Measurements from ENCODE around the gene FOXF2.
A peak's percentile ranks its signal among the peaks of the same experiment; 100 is the strongest.

Gene FOXF2

DNA sequence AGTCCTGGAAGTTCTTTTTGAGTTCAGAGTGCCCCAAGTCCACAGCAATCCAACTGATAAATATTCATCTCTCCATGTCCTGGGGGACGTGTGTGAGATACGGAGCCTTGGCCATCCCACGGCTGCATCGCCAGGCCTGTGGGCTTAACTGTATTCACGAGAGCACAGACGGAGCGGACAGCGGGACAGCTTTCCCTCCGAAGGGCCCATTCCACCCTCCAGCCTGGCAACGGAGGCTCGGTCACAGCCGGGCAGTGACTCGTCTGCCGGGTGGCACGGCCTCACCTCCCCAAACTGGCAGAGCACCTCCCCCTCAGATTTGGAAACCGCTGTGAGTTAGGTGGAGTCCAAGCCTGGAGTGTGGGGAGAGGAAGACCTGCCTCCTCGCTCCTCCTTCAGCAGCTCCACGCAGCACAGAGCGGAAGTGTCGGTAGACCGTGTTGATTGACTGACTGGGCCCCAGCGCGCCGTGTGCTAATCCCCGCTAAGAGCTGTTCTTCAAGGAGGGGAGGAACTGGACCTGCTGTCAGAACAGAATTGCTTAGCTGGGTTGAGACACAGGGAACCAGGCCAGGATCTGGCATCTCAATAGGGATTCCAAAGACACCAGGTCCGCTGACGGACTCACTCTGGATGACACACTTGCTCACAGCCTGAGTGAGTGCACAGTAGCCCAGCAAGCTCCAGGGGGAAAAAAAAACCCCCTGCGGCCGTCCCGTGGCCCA lies 10.9 kb downstream of the FOXF2 start:
- DNase-seq (ENCODE audit: low read depth): no peak
- TF ChIP-seq, protein P1, sequence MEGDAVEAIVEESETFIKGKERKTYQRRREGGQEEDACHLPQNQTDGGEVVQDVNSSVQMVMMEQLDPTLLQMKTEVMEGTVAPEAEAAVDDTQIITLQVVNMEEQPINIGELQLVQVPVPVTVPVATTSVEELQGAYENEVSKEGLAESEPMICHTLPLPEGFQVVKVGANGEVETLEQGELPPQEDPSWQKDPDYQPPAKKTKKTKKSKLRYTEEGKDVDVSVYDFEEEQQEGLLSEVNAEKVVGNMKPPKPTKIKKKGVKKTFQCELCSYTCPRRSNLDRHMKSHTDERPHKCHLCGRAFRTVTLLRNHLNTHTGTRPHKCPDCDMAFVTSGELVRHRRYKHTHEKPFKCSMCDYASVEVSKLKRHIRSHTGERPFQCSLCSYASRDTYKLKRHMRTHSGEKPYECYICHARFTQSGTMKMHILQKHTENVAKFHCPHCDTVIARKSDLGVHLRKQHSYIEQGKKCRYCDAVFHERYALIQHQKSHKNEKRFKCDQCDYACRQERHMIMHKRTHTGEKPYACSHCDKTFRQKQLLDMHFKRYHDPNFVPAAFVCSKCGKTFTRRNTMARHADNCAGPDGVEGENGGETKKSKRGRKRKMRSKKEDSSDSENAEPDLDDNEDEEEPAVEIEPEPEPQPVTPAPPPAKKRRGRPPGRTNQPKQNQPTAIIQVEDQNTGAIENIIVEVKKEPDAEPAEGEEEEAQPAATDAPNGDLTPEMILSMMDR (conservative IDR thresholded peaks at IDR 0.05; ENCODE audit: control insufficient read depth, insufficient read depth, low read depth, low read length): no peak
- no peak overlapping the region for H3K4me3 ChIP-seq (ENCODE audit: control insufficient read depth, low read depth, low read length)

GRCh38 chr6:1402369-1402768 lies 13.0 kb downstream of the FOXF2 start:
- DNase-seq (ENCODE audit: low read depth): no peak
- no peak overlapping the region for H3K4me3 ChIP-seq (ENCODE audit: control insufficient read depth, low read depth, low read length)
- TF ChIP-seq, protein P1 (conservative IDR thresholded peaks at IDR 0.05; ENCODE audit: control insufficient read depth, insufficient read depth, low read depth, low read length): no peak

- TF ChIP-seq, protein P1 (conservative IDR thresholded peaks at IDR 0.05; ENCODE audit: control insufficient read depth, insufficient read depth, low read depth, low read length): no peak
- DNase-seq (ENCODE audit: low read depth): no peak
- H3K4me3 ChIP-seq (ENCODE audit: control insufficient read depth, low read depth, low read length): no peak overlapping the region
Observed at GRCh38 chr6:1402868-1403267, 13.5 kb downstream of the FOXF2 start.

DNA sequence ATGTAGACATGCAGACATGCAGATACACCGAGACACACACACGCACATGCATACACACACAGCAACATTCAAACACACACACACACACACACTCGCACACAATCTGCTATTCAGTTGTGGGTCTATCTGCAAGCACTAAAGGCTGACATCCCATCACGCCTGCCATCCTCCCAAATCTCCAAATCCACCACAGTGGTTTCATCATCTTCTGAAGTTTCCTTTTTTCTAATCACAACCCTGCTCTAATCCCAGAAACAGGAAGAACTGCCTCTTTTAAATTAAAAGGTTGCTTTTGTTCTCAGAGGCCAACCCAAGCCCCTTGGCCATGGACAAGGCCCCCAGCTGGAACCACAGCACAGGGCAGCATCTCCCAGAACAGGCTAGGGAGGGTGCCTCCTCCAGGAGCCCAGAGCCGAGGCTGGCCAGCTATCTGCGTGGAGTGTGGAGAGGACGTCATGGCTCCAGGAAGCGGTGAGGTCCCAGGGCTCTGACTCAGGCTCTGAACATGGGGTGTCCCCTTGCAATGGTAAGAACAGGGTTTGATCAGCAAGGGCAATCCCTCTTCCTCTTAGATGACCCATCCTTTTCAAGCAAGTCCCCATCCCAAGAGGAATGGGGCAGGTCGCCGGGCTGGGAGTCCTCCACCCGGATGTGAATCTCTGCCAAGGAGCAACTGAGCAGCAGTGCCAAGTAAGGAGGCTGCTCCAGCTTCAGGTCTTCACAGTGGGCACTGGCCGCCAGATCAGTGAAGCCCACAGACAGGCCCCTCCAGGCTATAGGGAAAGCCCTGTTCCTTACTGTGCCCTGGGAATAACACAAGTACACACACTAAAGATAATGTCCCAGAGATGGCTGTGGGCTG lies 14.7 kb downstream of the FOXF2 start:
- H3K4me3 ChIP-seq (ENCODE audit: control insufficient read depth, low read depth, low read length): no peak overlapping the region
- DNase-seq (ENCODE audit: low read depth): peak; percentile 41
- TF ChIP-seq, protein P1 (conservative IDR thresholded peaks at IDR 0.05; ENCODE audit: control insufficient read depth, insufficient read depth, low read depth, low read length): no peak

DNA sequence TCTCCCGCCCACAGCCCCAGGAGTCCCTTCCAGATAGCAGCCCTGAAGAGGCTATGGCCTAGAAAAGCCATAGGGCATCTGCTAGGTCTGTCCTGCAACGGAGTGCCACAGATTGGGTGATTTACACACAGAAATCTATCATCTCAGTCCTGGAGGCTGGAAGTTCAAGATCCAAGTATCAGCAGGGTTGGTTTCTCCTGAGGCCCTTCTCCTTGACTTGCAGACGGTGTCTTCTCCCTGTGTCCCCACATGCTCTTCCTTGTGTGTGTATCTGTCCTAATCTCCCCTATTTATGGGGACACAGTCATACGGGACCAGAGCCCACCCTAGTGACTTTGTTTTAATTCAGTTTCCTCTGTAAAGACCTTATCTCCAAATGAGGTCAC lies 15.3 kb downstream of the FOXF2 start:
- TF ChIP-seq, protein P1 (conservative IDR thresholded peaks at IDR 0.05; ENCODE audit: control insufficient read depth, insufficient read depth, low read depth, low read length): no peak
- H3K4me3 ChIP-seq (ENCODE audit: control insufficient read depth, low read depth, low read length): no peak overlapping the region
- no peak for DNase-seq (ENCODE audit: low read depth)

DNA sequence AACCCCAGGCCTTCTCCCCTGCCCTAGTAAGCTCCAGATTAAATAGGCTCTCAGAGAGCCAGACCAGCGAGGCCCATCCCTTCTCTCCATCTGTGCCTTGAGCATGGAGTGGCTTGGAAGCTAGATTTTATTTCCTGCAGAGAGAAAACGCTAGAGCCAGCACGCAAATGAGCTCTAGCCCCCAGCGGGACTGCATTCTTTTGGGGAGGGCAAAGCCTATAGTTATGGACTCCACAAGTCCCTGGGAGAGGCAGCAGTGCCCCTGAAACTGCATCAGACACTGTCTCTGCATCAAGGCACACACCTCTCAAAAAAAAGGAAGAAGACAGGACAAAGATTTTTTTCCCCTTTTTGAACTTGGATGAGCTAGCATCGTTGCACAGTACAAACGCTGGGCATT lies 15.8 kb downstream of the FOXF2 start:
- H3K4me3 ChIP-seq (ENCODE audit: control insufficient read depth, low read depth, low read length): no peak overlapping the region
- TF ChIP-seq, protein P1 (conservative IDR thresholded peaks at IDR 0.05; ENCODE audit: control insufficient read depth, insufficient read depth, low read depth, low read length): no peak
- DNase-seq (ENCODE audit: low read depth): no peak
